ENCODE measurements around the gene CEP126.

- TF ChIP-seq CTCF (IDR thresholded peaks at IDR 0.05) (no peak), POLR2AphosphoS5 (IDR thresholded peaks at IDR 0.05) (no peak)
These were observed 30.6 kb downstream of the CEP126 start for GRCh38 chr11:101945448-101945847.
